GM19395 (cell line): ENCODE data around the gene RCN1.
"Not testable (repeated sequence)": the region's sequence is repeated elsewhere in the genome, so short reads cannot be mapped to it uniquely, and the experiment has no call there.

Experiments
- ATAC-seq: cut with Tn5 transposase; IDR thresholded peaks from one replicate; pipeline ENCODE4 v1.9.1; 2021; ENCODE audit warnings: mild to moderate bottlenecking, moderate library complexity; ENCODE audit not compliant: unreplicated experiment

Gene RCN1

DNA sequence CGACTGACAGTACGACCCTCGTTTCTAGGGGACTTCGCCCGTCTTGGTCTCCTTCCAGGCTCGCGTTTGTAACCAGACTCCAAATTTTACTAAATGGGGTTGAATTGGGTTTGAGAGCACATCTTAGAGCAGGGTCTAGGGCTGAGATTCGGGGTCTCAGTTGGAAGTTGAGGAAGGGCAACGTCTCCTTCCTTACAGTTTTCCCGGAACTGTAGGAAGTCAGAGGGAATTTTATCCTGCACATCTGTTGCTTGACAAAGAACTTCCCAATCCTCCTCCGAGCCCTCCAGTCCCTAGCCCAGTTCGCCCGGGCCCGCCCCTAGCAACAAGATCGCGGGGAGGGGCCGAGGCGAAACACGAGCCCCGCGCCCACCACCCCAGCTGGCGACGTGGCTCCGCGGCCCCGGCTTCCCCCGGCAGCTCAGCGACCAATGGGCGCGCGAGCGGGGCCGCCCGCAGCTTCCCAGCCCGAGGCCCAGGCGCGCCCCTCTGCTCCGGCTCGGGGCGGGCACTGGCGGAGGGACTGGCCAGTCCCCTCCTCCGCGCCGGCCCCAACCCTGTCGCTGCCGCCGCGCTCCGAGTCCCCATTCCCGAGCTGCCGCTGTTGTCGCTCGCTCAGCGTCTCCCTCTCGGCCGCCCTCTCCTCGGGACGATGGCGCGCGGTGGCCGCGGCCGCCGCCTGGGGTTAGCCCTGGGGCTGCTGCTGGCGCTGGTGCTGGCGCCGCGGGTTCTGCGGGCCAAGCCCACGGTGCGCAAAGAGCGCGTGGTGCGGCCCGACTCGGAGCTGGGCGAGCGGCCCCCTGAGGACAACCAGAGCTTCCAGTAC is at the start of gene RCN1:
Gene RCN1, plus strand, starts transcription at position 530 of the 826 bp plus-strand sequence. Its CDS starts 123 bp downstream, at position 653.
- peak; percentile 46 for ATAC-seq

DNA sequence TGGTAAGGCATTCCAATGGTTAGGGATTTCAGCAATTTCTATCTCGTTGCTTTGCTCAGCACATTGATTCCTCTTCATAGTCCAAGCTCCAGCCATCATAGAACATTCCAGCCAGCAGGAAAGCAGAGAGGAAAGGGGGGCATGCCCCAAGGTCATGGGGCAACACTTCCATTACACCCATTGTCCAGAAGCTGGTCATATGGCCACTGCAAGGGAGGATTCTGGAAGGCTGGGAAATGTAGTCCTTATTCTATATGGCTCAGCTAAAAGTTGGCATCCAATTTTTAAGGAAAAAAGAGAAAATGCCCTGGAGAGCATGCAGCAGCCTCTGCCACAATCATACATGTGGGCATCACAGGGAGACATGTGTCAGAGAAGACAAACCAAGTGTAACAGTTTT is 47.1 kb upstream of the RCN1 start:
- ATAC-seq = no peak

DNA sequence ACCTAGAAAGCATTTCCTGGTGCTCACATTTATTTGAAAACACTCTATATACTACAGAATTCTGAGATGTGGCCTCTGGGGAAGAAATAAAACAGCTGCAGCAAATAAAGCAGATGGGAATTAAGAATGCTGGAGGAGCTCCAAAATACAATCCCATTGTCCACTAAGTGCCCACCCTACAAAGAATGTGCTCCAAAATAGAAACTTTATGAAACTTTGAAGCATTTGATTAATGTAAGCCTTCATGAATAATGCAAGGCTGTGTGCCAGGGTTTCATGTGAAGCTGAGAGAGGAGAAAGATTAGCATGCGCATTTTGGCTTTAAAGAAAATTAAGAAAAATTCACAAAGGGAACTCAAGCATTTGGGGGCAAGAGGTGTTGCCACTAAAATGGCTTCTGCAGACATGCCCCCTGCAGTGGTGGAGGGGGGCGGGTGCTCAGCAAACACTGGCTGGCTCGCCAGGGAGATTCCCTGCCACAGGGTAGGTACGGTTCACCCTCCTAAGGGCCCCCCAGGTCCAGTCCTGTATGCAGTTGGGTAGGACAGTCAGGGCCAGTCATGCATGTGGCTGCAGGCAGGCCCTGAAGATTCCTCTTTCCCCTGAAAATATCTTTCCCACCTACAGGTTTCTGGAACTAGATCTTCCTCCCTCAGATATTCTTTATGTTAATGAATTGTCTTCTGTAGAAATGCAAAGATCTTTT is 46.6 kb upstream of the RCN1 start:
- ATAC-seq = no peak

DNA sequence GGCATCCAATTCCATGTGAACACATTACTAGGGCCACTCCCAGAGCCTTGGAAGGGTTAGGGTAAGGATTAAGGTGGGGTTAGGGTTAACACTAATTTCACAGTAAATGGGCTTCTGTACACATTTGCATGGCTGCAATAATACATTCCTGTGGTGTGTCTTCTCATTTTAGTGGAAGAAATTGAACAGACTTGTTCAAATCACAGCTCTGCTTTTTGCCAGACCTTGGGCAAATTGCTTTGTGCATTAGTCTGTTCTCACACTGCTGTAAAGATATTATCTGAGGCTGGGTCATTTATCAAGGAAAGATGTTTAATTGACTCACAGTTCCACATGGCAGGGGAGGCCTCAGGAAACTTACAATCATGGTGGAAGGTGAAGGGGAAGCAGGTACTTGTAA is 45.4 kb upstream of the RCN1 start:
- ATAC-seq = no peak

DNA sequence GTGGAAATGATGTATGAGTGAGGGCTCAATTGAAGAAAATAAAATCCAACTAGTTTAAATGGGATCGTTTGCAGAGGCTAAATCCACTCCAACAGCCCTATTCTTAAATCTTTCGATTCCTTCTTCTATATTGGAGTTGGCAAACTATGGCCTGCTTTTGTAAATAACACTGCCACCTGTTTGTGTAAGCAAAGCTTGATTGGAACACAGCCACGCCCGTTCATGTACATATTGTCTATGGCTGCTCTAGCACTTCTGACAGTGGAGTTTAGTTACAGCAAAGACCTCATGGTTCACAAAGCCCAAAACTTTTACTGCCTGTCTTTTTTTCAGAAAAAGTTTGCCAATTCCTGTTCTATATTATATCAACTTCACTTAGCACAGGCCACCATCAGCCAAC is 40.6 kb upstream of the RCN1 start:
- ATAC-seq = no peak

DNA sequence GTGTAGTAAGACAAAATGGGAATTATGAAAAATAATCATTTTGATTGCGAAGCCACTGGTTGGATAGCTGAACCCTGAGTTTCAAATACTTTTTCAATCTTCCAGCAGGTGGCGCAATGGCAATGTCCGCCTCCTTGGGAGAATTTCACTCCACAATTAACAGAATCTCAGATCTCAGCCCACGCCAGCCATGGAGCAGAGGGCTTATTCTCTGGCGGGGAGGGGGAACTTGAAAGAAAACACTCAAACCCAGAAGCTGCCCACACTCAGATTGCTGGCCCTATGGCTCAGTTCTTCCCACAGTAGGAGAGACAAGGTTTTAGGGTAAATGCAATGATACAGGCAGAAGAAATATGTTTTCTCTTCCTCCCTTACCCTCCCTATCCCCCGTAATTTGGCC is 38.7 kb upstream of the RCN1 start:
- no peak for ATAC-seq

DNA sequence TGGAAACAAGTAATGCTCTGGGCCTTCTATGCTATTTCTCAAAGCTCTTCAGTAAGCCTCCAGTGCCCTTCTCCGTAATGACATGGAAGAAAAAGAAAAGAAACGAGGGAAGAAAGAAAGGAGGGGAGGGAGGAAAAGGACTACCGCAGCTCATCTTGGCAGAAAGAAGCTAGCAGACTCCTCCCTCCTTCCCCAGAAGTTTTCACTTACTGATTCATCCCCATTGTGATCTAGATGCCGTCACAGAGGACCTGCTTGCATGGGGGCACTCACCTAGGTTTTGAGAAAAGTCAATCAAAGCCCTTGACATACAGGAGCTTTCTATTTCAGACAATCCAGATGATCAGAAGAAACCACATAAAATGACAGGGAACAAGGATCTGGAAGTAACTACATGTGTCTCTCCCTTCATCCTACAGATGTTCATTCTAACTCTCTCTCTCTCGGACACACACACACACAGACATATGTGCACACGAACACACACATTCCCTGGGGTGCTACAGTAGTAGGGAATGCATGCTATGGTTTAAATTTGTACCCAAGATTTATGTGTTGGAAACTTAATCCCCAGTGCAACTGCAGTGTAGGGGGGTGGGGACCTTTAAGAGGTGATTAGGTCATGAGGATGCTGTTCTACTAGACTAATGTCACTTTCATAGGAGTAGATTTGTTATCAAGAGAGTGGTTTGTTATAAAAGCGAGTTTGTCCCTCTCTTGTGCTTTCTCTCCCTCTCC is 37.6 kb upstream of the RCN1 start:
- ATAC-seq = no peak

DNA sequence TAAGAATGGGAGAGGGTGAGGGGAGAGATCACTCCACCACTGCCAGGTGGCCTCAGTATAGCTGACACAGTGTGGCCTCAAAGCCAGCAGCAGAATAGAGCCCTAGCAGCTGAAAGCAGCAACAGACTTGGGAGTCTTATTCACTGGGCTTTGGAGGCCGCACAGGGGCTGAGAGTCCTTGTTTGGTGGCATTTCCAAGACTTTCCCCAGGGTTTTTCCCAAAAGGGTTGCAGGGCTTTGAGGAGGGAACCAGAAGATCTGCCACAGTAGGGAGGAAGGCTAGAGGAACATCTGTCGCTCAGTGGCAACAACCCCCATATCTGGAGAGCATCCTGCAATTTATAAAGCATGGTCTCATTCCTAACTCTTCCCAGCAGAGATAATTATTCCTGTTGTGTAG is 35.0 kb upstream of the RCN1 start:
- ATAC-seq = no peak

DNA sequence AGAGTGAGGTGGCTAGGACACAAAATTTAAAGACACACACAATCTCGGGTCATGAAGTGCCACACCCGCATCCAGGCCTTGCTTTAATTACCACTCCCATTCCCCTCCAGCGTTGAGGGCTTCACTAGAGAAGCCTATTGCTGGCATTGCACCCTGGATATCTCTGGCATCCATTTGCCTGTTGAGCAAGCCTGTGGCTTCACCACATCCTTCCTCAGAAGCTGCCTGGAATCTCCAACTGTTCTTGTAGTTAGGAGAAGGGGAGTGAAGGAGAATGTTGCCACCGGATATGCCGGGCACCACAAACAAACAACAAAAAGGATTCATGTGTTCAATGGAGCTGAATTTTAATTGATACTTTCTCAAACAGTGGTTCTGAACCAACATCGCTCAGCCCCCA is 34.4 kb upstream of the RCN1 start:
- no peak for ATAC-seq

DNA sequence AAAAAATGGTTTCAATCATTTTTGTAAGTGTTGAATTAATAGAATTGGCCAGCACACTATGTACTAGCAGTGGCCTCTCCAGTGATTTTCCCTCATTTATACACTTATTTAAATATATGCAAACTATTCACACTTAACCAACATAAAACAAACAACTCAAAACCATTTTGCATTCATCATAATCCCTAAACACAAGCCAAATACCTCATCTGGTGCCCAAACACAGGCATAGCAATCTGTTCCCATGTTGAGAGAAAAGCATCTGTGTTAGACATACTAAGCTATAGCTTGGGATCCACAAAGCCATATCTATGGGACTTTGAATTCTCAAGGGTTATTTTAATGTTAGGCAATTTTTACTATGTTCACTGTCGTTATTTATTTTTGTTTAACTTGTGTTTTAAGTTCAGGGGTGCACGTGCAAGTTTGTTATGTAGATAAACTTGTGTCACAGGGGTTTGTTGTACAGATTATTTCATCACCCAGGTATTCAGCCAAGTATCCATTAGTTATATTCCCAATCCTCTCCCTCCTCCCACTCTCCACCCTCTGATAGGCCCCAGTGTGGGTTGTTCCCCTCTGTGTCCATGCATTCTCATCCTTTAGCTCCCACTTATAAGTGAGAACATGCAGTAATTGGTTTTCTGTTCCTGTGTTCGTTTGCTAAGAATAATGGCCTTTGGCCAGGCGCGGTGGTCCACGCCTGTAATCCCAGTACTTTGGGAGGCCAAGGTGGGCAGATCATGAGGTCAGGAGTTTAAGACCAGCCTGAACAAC is 31.0 kb upstream of the RCN1 start:
- no peak for ATAC-seq

DNA sequence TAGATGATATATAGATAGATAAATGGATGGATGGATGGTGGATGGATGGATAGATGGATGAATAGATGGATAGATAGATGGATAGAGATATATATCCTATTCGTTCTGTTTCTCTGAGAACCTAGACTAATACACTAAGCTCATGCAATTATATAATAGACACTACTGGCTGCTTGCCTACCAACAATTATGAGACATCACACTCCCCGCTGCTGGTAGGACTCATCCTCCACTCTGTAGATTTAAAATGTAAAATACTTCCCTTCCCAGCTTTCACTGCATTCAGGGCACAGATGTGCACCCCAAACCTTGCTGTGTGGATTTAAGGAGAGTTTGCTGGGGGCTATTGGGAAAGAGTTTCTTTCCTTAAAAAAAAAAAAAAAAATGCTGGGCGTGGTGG is 28.3 kb upstream of the RCN1 start:
- no peak for ATAC-seq

DNA sequence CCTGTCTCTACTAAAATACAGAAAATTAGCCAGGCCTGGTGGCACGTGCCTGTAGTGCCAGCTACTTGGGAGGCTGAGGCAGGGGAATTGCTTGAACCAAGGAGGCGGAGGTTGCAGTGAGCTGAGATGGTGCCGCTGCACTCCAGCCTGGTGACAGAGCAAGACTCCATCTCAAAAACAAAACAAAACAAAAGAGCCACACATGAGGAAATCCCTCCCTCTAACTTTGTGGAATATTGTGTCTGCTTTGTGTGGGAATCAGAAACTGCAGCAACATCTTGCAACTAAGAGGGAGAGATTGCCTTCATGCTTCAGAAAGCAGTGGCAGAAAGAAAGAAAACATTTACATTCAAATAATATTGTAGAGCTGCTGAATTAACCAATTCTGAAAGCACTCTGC is 27.8 kb upstream of the RCN1 start:
- ATAC-seq = not testable (repeated sequence)

DNA sequence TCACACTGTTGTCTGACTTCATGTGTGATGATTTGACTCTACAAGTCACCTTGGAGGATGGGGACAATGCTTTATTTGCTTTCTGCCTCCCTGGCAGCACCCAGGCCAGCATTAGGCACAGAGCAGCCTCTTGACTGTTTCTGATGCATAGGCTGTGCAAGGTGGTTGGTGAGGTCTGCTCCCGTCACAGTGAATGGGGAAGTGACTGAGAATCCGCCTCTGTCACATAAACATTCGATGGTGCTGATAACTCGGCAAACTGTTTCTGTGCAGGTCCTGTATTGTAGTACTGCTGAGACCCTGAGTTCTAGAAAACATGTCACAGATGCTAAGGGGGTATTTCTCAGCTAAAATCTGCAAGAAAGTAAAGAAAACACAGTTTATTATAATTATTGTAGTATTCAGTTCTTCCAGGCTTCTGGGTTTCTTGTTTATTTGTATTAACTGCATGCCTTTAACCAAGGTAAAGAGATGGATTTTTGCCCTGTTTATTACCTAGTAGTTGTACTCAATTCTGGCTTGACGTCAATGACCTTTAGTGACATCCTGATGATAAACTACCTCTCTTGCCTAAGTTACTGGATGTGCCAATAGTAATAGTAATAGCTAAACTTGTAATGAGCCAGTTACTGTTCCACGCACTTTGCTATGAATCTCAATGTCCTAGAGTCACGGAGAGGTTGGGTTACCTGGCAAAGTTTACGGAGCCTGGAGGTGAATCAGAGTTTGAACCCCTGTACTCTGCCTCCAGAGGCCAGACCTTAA is 24.8 kb upstream of the RCN1 start:
- no peak for ATAC-seq

DNA sequence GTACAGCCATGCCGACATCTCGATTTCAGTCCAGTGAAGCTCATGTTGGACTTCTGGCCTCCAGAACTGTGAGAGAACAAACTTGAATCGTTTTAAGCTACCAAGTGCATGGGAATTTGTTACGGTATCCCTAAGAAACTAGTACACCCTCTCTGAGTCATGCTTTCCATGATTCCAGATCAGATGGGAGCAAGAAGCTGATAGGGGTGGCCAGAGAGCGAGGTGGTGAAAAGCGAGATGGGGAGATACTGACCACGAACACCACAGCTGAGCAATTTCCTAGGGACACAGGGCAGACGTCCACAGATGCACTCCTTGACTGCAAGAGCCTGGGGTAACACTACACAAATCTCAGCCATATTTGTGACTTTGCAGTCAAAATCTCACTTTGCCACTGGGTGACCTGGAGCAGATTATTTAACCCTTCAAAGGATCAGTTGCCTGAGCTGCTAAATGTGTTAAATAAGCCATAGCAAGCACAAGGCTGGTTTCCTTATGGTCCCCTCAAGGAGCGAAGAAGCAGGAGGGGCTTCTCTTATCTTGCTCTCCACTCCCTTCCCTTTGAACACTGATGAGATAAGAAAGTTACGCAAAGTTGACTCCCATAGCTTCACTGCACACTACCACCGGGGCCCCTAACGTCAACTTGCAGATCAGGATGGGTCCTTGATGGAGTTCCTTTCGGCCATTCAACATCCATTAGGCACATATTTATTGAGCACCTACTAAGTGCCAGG is 22.6 kb upstream of the RCN1 start:
- no peak for ATAC-seq

DNA sequence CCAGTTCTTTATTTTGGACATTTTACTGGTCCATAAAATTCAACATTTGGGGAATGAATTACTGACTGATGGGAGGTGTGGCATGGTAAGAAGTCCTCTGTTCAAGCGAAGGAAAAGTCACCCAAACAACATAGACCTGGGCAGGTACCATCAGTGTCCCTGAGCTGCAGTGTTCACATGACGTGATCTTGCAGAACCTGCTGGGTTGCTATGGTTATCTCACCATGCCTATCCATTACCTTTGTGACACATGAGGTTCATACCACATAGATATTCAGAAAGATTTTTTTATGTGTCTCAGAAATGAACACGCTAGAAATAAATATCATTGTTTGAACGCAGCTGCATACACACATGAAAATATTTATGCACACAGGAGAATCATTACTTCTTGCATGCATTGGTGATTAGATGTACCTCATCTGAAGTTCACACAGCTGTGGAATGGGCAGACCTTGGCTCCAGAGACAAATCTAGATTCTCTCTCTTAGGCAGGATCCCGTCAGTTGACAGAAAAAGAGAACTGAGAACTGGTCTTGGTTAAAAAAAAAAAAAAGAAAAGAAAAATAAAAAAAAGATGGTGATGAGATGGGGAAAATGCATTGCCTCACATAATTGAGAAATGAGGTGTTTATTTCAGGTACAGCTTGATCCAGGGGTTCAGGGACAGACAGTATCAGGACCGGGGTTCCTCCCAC is 21.4 kb upstream of the RCN1 start:
- peak; percentile 84 for ATAC-seq

DNA sequence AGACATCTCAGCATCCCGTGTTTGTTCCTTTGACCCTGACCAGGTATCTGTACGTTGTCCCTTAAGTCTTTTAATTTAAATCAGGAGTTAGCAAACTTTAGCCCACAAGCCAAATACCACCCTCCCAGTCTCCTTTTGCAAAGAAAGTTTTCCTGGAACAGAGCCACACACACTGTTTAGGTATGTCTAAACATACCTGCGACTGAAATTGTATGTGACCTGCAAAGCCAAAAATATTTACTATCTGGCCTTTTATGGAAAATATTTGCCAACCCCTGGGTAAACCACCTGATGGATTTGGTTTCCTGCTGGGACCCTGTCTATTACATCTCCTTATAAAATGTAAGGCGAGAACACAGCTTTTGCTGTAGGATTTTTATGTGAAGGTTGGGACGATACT is 20.2 kb upstream of the RCN1 start:
- ATAC-seq = no peak

DNA sequence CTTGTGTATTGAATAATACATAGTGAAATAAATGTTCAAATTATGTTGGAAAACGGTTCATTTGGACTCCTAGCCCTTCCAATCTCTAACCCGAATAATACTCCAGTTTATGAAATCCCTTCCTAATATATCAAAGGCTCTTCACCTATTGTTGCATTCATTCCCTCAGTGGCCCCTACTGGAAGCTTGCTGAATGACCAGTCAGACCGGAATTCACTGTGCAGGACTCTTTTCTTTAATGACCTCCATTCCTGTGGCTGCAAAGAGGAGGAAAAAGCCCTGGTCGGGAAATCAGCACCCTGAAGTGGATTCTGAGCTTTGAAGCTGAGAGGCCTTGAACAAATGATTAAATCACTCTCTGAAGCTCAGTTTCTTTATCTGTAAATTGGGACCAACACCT is 19.1 kb upstream of the RCN1 start:
- ATAC-seq = no peak

DNA sequence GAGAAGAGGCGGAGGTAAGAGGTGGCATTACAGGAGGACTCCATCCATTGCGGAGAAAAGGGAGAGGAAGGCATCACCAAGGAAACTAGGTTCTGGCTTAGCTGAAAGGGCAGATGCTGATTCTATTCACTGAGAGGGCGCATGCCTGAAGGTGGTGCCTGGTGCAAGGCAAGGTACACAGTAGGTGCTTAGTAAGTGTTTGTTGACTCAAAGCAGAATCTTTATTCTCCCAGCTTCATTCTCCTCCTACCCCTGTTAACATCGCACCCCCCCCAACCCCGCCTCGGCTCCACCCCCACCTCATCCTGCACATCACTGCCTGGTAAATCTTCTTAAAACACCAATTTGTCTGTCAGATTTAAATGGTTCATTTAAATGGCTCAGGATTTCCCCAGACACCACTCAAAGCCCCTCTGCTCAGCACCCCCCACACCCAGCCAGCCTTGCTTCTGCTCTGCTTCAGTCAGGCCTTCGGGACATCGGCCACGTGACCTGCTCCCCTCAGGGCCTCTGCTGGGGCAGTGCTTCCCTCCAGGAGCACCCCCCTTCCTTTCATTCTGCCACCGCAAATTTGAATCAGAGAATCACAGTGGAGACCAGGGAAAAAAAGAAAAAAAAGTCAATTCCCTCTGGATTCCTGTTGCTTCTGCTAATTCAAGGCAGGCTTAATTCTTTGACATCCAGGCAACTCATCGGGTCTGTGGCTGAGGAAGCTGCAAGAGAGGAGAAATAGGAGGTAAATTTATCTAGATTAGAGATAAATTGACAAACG is 17.8 kb upstream of the RCN1 start:
- ATAC-seq = no peak
